Kidney (tissue), 14 donors: Measurements from ENCODE around the gene QRFP. TPM values are rescaled to one million over a fixed set of nuclear protein-coding genes. Genes with fewer than 3 reads are reported as not detected.

Experiments
- DNase-seq, 5 donors: peaks; one replicate each; pipeline ENCODE4 v3.0.0-alpha.2; 2013 to 2020
- FAIRE-seq: peaks from 2 replicates; lab custom pipeline; 2012; peaks lifted over from hg19 to GRCh38; lab: Jason Lieb, UNC
- H3K27ac ChIP-seq, 2 donors: one replicate each; pipeline ENCODE4 v1.7.0; 2013; ENCODE audit warnings: low read depth in 2 of 2, low read length in 2 of 2, inconsistent platforms in 1 of 2
- H3K27me3 ChIP-seq: one replicate; pipeline ENCODE4 v1.7.1; 2013; ENCODE audit warnings: low read length, inconsistent platforms; ENCODE audit not compliant: control insufficient read depth, insufficient read depth
- H3K36me3 ChIP-seq, 3 donors: one replicate each; pipeline versions ENCODE4 v1.7.0 to v1.7.1; 2013; ENCODE audit warnings: low read length in 3 of 3, control low read depth in 1 of 3, inconsistent platforms in 1 of 3; ENCODE audit not compliant: insufficient read depth in 3 of 3, control insufficient read depth in 2 of 3
- H3K4me1 ChIP-seq, 3 donors: one replicate each; pipeline versions ENCODE4 v1.7.0 to v1.7.1; 2013; ENCODE audit warnings: low read length in 3 of 3, inconsistent platforms in 1 of 3, low read depth in 1 of 3; ENCODE audit not compliant: control insufficient read depth in 2 of 3, insufficient read depth in 2 of 3
- H3K4me3 ChIP-seq, 3 donors: one replicate each; pipeline versions ENCODE4 v1.7.0 to v1.8.1; 2013; ENCODE audit warnings: low read length in 3 of 3, control low read depth in 1 of 3, inconsistent platforms in 1 of 3
- H3K9ac ChIP-seq, 3 donors: one replicate each; pipeline versions ENCODE4 v1.7.0 to v1.7.1; 2013; ENCODE audit warnings: low read length in 3 of 3, control low read depth in 1 of 3, inconsistent platforms in 1 of 3
- H3K9me3 ChIP-seq, 3 donors: one replicate each; pipeline versions ENCODE4 v1.7.0 to v1.7.1; 2013; ENCODE audit warnings: low read length in 3 of 3, control low read depth in 1 of 3, inconsistent platforms in 1 of 3; ENCODE audit not compliant: control insufficient read depth in 2 of 3, insufficient read depth in 1 of 3
- CTCF ChIP-seq: IDR thresholded peaks from 3 replicates; pipeline ENCODE4 v1.5.1; 2012; ENCODE audit warnings: mild to moderate bottlenecking, moderate library complexity, borderline replicate concordance; ENCODE audit not compliant: insufficient read depth; ENCODE audit errors: extremely low read depth
- intact Hi-C: fragments of 100-400 bp; cut with DNase I; formaldehyde crosslinking; loops from one replicate; pipeline ENCODE4 v1.11.1; 2022
- polyA plus RNA-seq: library from polyadenylated mRNA; stranded (reverse); fragments of 350-450 nt; fragmentation: Illumina TruSeq; extraction: RNeasy Lipid Tissue Mini Kit (QIAGEN cat#74804); gene quantifications from one replicate; pipeline ENCODE4 v1.2.3, GENCODE V29; 2014; ENCODE audit warnings: low read depth, low replicate concordance; ENCODE audit not compliant: insufficient read depth
- total RNA-seq: library from RNA; stranded (reverse); fragmentation: NEBNext Ultra II Directional; extraction: Animal tissue kit (Norgen Biotek cat#: 25700); gene quantifications from one replicate; pipeline ENCODE4 v1.2.1, GENCODE V29; 2021
- donor health status: control.
- donor health status: control.
- donor health status: control.
- donor health status: control.
- donor health status: control.
- donor health status: DM: yes; HTN: yes; CAD: no.
- donor health status: Normal renal cell carcinoma (clear cell type).

QRFP gene
- total and polyA plus RNA-seq, 2 donors from 2014 or later = not detected

- no peak for TF ChIP-seq CTCF
- no peaks in the 10 kb centered on the region for H3K27me3 ChIP-seq
Observed at GRCh38 chr9:130923611-130924447, 27.2 kb upstream of the QRFP start.

GRCh38 chr9:130922893-130923610, 26.4 kb upstream of the QRFP start:
- no peak for DNase-seq
- Histone ChIP-seq H3K36me3 (no peaks in the 10 kb centered on the region), H3K9ac (no peak overlapping the region), H3K27me3 (no peaks in the 10 kb centered on the region), H3K27ac (no peak overlapping the region), H3K9me3 (no peaks in the 10 kb centered on the region), H3K4me1 (no peaks in the 10 kb centered on the region), H3K4me3 (no peak overlapping the region)
- intact Hi-C loops = no loop called here
- FAIRE-seq = no peak
- no peak for TF ChIP-seq CTCF

More at GRCh38 chr9:130923611-130924447, 27.2 kb upstream of the QRFP start:
- Histone ChIP-seq H3K36me3 (no peaks in the 10 kb centered on the region), H3K27ac (no peak overlapping the region), H3K4me3 (no peak overlapping the region), H3K9me3 (no peaks in the 10 kb centered on the region), H3K9ac (no peak overlapping the region), H3K4me1 (no peaks in the 10 kb centered on the region)
- intact Hi-C loops = no loop called here
- no peak for FAIRE-seq
- DNase-seq = no peak

GRCh38 chr9:130921989-130922892, 25.6 kb upstream of the QRFP start:
- FAIRE-seq (no peak), DNase-seq (no peak)
- no peak overlapping the region for H3K27ac ChIP-seq
- H3K4me3 ChIP-seq = no peak overlapping the region
- no peaks in the 10 kb centered on the region for H3K36me3 ChIP-seq
- H3K9ac ChIP-seq = no peak overlapping the region
- H3K4me1 ChIP-seq = no peaks in the 10 kb centered on the region
- H3K27me3 ChIP-seq = no peaks in the 10 kb centered on the region
- no peak for TF ChIP-seq CTCF
- intact Hi-C loops = no loop called here
- H3K9me3 ChIP-seq = no peaks in the 10 kb centered on the region
